ENCODE measurements around the gene FALEC.

The FALEC gene

DNA sequence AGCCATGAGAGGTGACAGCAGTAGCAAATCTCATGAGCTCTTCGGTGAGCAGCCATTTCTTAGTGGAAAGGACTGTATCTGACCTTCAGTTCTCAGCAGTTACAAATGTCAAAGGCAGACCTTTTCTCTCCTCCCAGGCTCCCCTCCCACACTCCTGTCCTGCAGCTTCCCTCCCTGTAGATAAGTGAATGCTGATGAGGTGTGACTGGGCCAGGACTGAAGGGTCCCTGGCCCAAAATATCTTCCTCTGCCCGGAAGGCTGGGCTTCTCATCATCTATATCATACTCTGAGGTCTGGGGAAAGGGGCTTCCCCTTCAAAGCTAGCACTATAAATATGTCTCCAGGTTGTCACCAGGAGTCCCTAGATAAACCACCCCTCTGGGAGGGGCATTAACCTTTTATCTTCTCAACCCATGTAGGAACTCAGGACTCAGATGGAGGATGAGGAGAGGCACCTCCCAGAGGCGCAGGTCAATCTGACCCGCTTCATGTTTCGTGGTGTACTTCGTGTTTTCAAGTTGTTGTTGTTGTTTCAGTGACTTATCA, 30.0 kb downstream of the FALEC start:
- no peak for DNase-seq (ENCODE audit: low read depth in 2 of 2)

DNA sequence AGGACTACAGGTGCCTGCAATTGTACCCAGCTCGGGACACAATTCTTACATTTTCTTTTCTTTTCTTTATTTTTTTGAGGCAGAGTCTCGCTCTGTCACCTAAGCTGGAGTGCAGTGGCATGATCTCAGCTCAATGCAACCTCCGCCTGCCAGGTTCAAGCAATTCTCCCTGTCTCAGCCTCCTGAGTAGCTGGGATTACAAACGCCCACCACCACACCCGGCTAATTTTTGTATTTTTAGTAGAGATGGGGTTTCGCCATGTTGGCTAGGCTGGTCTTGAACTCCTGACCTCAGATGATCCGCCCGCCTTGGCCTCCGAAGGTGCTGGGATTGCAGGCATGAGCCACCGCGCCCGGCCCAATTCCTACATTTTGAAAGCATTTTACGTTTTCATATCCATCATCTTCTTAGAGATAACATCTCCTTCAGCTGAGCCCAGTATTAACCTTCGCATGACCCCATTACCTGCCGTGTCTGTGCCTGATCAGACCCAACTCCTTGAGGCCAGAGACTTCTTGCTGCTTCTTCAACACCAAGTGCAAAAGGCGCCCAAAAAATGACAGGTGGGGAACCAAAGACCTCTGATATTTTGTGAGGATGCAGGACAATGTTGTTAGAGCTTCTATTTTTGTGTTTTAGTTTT, 30.9 kb downstream of the FALEC start:
- DNase-seq (ENCODE audit: low read depth in 2 of 2), result no peak

DNA sequence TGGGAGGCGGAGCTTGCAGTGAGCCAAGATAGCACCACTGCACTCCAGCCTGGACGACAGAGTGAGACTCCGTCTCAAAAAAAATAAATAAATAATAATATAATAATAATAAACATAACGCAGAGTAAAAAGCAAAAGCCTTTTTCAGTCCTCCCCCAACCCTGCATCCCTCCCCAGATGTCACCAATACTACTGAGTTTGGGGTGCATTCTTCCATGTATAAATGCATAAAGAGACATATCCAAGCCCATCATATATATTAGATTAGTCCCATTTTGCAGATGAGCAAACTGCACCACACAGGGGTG, 32.7 kb downstream of the FALEC start:
- DNase-seq (ENCODE audit: low read depth in 2 of 2), result no peak

DNA sequence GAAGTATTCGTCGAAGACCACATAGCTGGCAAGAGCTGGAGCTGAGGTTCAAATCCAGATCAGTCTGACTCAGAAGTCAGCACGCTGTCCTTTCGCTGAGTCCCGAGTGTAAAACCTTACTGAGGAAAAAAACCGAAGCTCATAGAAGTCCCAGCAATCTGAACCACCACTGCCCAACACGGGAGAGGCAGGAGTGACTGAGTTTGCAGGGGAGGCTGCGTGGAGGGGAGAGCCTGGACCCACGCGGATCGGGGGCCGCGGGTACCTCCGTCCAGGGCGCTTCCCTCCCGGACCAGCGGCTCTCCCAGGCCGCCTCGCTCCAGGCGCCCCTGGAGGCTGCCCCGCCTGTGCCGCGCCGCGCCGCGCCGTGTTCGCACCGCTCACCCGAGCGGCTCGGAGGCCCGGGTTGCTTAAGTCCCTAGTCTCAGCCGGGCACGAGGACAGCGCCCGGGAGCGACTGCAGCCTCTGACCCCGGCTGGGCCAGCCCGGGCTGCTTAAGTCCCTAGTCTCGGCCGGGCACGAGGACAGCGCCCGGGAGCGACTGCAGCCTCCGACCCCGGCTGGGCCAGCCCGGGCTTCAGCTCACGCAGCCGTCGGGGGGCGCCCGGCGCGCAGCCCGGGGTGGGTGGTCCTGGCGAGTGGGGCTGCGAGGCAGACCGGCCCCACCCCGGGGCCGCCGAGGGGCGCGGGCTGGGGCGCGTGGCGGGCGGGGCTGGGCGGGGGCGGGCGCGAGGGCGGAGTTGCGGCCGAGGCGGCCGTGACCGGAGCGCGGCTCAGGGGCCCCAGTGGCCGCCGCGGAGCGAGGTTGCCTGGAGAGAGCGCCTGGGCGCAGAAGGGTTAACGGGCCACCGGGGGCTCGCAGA, 33.3 kb downstream of the FALEC start, which contains the start of gene ADAMTSL4:
Gene ADAMTSL4 (plus strand): TSS at position 777 of the 864 bp plus-strand sequence. CDS start 2,881 bp downstream, outside the sequence.
- no peak for DNase-seq (ENCODE audit: low read depth in 2 of 2)

DNA sequence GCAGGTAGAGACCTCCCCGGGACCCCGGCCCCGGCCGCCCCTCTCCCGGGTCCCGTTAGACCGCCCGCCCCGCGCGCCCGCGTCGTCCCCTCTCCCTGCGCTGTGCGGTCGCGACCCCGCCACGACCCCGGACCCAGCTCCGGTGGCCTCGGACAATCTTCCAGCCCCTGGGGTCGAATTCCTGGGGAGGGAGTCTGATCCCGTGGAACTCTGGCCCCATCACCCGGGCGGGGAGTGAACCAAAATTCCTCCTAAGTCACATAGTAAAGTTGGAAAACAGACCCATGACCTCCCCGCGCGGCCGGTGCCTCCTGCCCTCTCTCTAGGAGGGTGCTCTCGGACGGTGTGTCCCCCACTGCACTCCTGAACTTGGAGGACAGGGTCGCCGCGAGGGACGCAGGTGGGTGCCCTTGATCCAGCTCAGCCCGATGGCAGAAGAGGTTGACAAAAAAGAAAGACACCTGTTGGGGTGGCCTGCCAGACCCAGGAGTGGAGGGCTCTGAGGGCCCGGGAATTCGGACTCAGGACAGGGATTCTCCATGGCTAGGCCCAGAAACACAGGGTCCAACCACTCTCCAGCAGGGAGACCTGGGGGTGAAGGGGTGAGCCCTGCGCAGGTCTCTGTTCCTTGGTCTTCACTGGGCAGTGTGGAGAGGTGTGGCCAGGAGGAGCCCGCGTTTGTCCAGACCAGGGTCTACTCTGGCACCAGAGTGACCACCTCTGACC, 34.1 kb downstream of the FALEC start:
- no peak for DNase-seq (ENCODE audit: low read depth in 2 of 2)

DNA sequence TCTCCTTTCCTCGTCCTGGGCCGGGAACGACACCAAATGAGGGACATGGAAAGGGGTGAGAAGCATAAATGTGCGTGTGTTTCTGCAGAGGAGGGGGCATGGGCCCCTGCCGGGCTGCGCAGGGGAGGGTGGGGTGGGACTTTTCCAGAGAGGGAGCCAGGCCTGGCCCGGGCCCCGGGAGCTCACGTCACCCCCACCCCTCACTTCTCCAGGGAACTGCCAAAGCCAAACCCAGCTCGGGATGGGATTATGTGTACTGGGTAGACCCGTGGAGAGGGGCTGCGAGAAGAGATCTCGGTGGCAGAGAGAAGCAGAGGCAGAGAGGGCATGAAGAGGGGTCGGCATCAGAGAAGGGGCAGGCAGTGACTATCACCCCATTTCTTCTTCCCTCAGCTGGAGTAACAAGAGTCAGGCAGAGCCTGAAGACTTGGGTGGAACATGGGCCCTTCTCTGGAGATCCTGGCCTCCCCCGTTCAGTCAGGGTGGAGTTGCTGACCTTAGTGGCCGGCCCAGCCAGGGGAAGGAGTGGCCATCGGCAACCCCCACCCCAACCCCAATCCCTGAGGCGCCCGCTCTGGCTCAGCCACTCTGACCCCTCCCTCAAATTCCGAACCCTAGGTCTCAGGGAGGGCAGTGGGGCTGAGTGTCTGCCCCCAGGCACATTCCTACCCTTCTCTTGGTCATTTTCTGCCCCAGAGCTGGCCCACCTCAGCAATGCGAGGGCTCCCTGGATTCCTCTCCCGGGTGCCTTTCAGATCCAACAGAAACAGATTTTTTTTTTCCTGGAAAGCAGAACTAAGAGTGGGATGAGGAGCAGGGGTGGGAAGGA, 34.9 kb downstream of the FALEC start:
- no peak for DNase-seq (ENCODE audit: low read depth in 2 of 2)

DNA sequence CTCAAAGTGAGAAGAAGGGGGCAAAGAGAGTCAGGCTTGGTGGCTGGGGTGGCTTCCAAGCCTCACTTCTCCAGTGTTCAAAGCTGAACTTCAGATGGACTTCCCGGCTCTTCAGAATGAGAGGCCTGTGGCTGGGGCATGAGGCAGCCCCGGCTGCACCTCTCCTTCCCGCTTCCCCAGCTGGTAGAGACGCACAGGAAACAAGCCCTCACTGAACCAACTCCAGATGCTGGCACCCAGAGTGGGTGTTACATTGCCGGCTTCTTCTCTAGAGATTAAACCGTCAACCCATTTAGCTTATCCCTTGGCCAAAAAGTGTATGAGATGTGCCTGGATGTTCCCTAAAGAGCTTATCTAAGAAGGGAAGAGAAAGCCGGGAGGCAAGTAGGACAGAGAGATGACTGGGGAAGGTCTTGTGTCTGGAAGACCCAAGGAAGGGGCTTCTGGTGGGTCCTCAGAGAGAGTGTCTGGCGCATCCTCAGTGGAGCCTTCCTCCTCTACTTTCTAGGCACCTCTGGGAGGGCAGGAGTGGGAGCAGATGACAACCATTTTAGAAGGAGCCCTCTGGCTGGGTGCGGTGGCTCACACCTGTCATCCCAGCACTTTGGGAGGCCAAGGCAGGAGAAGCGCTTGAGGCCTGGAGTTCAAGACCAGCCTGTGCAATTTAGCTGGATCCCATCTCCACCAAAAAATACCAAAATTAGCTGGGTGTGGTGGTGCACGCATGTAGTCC, 35.7 kb downstream of the FALEC start:
- no peak for DNase-seq (ENCODE audit: low read depth in 2 of 2)

DNA sequence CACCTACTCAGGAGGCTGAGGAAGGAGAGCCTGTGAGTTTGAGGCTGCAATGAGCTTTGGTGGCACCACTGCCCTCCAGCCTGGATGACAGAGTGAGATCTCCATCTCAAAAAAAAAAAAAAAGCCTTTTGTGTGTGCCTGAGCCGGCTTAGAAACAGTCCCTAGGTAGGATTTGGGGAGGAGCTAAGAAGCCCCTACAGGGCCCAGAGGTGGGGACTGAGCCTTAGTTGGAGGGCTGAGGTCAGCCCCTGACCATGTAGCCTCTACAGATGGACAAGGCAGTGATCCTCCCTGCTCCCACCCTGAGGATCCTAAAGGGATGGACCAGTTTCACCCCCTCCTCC, 36.2 kb downstream of the FALEC start:
- no peak for DNase-seq (ENCODE audit: low read depth in 2 of 2)

DNA sequence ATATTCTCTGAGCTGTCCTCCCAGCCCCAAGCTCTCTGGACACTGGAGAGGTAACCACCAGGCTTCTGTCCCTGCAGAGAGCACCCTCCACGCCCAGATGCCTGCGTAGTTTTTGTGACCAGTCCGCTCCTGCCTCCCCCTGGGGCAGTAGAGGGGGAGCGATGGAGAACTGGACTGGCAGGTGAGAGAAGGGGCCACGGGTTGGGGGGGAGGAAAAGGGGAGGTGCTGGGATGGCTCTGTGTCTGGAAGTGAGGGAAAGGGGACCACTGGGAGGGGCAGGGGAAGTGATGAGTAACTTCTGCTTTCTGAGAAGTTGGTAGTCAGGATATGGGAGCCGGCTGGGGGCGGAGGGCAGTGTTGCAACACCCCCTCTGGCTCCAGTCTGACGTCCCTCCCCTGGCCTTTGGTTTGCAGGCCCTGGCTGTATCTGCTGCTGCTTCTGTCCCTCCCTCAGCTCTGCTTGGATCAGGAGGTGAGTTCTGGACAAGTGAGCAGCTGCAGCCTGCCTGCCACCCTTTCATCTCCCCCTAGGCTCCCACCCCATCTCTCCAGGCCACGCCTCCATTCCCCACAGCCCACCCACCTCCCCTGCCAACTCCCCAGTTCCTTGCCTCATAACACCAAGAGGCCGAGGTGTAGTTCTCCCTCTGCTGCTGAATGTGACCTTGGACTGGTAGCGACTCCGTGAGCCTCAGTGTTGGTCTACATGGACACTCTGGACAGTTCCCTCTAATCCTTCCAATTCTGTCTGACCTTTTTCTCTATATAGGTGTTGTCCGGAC, 36.8 kb downstream of the FALEC start:
- DNase-seq (ENCODE audit: low read depth in 2 of 2), result peak; percentile 60 to 62

DNA sequence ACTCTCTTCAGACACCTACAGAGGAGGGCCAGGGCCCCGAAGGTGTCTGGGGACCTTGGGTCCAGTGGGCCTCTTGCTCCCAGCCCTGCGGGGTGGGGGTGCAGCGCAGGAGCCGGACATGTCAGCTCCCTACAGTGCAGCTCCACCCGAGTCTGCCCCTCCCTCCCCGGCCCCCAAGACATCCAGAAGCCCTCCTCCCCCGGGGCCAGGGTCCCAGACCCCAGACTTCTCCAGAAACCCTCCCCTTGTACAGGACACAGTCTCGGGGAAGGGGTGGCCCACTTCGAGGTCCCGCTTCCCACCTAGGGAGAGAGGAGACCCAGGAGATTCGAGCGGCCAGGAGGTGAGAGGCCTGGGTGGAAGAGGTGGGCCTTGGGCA, 37.3 kb downstream of the FALEC start:
- DNase-seq (ENCODE audit: low read depth in 2 of 2), result no peak

DNA sequence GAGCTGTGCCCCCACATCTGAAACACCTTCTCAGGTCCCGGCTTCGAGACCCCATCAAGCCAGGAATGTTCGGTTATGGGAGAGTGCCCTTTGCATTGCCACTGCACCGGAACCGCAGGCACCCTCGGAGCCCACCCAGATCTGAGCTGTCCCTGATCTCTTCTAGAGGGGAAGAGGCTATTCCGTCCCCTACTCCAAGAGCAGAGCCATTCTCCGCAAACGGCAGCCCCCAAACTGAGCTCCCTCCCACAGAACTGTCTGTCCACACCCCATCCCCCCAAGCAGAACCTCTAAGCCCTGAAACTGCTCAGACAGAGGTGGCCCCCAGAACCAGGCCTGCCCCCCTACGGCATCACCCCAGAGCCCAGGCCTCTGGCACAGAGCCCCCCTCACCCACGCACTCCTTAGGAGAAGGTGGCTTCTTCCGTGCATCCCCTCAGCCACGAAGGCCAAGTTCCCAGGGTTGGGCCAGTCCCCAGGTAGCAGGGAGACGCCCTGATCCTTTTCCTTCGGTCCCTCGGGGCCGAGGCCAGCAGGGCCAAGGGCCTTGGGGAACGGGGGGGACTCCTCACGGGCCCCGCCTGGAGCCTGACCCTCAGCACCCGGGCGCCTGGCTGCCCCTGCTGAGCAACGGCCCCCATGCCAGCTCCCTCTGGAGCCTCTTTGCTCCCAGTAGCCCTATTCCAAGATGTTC, 38.0 kb downstream of the FALEC start:
- no peak for DNase-seq (ENCODE audit: low read depth in 2 of 2)

DNA sequence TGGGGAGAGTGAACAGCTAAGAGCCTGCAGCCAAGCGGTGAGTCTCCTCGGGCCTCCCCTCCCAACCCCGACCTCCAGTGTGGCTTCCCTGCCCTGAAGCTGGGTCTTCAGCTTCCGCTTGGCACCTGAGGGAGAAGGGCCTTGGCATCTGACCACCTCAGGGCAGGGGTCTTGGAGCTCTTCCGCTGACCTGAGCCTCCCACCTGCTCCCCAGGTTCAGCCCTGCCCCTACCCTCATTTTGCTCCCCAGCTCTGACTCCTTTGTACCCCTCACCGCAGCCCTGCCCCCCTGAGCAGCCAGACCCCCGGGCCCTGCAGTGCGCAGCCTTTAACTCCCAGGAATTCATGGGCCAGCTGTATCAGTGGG, 38.5 kb downstream of the FALEC start:
- DNase-seq (ENCODE audit: low read depth in 2 of 2), result no peak

DNA sequence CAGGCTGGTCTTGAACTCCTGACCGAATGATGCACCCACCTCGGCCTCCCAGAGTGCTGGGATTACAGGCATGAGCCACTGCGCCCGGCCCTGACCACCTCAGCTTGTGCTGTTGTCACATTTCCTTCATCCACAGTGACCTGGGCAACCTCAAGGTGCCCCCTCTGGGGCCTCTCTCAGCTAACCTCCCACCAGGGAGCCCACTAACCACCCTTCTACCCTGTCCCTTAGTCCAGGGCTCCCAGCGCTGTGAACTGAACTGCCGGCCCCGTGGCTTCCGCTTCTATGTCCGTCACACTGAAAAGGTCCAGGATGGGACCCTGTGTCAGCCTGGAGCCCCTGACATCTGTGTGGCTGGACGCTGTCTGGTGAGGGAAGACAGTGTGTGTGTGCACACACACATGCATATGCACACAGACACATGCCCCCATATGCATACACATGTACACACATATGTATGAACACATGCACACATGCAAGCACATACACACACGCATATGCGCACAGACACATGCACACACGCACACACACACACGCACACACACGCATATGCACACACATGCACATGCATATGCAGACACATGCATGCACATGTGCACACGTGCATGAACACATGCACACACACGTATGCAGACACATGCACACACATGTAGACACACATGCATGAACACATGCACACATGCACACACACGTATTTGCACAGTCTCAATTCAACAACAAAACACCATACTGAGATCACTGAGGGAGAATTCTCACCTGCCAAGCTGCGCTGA, 39.8 kb downstream of the FALEC start:
- no peak for DNase-seq (ENCODE audit: low read depth in 2 of 2)

DNA sequence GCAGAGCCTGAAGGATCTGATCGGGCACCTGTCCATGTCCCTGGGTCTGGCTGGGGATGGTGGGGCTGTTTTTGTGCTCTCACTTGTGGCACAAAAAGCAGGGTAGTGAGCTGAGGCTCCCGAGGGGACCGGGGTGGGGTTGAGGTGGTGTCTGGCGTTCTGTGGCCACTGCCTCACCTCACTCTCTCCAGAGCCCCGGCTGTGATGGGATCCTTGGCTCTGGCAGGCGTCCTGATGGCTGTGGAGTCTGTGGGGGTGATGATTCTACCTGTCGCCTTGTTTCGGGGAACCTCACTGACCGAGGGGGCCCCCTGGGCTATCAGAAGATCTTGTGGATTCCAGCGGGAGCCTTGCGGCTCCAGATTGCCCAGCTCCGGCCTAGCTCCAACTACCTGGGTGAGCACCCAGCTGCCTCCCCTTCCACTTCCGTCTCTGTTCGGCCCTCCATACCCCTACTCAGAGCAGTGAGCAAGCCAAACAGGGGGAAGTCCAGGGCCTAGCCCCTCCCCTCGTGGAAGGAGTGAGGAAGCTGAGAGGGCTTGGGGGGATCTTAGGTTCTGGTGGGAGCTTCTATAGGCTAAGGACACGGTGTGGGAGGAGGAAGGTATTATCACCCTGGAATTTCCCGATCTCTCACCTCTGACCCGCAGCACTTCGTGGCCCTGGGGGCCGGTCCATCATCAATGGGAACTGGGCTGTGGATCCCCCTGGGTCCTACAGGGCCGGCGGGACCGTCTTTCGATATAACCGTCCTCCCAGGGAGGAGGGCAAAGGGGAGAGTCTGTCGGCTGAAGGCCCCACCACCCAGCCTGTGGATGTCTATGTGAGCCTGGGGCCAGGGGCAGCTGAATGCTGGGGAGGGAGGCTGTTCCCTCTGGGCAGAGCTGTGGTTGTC, 40.7 kb downstream of the FALEC start:
- no peak for DNase-seq (ENCODE audit: low read depth in 2 of 2)

DNA sequence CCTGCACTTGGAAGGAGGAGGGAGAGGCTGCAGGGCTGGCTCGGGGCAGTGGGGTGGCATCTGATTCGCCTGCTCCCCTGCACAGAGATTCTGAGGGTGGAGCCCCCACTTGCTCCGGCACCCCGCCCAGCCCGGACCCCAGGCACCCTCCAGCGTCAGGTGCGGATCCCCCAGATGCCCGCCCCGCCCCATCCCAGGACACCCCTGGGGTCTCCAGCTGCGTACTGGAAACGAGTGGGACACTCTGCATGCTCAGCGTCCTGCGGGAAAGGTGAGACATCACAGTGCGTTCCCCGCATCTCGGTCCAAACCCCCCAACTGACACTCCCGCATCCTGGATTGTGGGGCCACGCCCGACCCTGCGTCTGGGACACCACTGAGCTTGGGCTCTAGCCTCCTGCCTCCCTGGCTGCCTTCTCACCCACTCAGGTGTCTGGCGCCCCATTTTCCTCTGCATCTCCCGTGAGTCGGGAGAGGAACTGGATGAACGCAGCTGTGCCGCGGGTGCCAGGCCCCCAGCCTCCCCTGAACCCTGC, 41.6 kb downstream of the FALEC start:
- no peak for DNase-seq (ENCODE audit: low read depth in 2 of 2)

DNA sequence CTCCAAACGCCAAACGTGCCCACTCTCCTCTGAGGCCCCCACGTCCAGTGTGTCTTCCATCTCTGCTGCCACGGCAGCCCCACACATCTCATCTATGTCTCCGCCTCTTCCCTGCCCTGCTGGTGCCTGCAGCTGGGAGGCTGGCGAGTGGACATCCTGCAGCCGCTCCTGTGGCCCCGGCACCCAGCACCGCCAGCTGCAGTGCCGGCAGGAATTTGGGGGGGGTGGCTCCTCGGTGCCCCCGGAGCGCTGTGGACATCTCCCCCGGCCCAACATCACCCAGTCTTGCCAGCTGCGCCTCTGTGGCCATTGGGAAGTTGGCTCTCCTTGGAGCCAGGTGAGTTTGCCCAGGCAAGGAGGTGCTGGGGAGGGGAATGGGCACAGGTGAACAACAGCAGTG, 42.3 kb downstream of the FALEC start:
- DNase-seq (ENCODE audit: low read depth in 2 of 2), result no peak

DNA sequence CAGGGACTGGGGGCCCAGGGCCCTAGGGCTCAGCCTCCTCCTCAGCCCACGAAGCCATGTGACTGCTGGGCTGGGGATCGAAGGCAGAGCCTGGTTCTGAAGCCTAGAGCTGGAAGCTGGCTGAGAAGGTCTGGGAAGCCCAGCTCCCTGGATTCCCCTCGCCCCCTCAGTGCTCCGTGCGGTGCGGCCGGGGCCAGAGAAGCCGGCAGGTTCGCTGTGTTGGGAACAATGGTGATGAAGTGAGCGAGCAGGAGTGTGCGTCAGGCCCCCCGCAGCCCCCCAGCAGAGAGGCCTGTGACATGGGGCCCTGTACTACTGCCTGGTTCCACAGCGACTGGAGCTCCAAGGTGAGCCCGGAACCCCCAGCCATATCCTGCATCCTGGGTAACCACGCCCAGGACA, 42.8 kb downstream of the FALEC start:
- DNase-seq (ENCODE audit: low read depth in 2 of 2), result no peak
